IMR-90 (cell line): Measurements from ENCODE around the gene MCL1. TPM values are rescaled to one million over a fixed set of nuclear protein-coding genes. Genes with fewer than 3 reads are reported as not detected.

ENCODE experiments used
- ATAC-seq: fragments of 200-7000 bp; cut with Tn5 transposase; 2 replicates; pipeline ENCODE4 v1.9.1; 2020; ENCODE audit warnings: low read depth, mild to moderate bottlenecking, moderate library complexity
- BruUV-seq: library from RNA; stranded (reverse); fragments of 400-500 nt; replicated peaks from 2 replicates; lab custom pipeline; 2021; lab: Mats Ljungman, UMichigan
- CTCF ChIA-PET: fragments of 300-600 bp; formaldehyde crosslinking; extraction: SDS; loops from one replicate; lab custom pipeline; 2021; ENCODE audit warnings: antibody characterized with exemption; lab: Yijun Ruan, JAX
- POLR2A ChIA-PET: fragments of 300-600 bp; sonication (Branson Sonifier 250); formaldehyde crosslinking; loops from one replicate; lab custom pipeline; 2022; ENCODE audit warnings: antibody characterized with exemption; ENCODE audit not compliant: unreplicated experiment; lab: Charles Lee
- DNase-seq: peaks from one replicate; pipeline ENCODE4 v3.0.0; 2013
- H2AFZ ChIP-seq: replicated peaks from 2 replicates; pipeline ENCODE3; 2013; ENCODE audit warnings: low read length, mild to moderate bottlenecking; ENCODE audit not compliant: poor library complexity
- H2AK5ac ChIP-seq: 2 replicates; pipeline ENCODE4 v1.6.1; 2013; ENCODE audit warnings: low read depth, low read length, inconsistent platforms
- H2AK9ac ChIP-seq: replicated peaks from 2 replicates; pipeline ENCODE3; 2013; ENCODE audit warnings: mild to moderate bottlenecking, low read depth, low read length, moderate library complexity; ENCODE audit not compliant: poor library complexity
- H2BK120ac ChIP-seq: 2 replicates; pipeline ENCODE4 v1.6.1; 2013; ENCODE audit warnings: low read depth, low read length, inconsistent platforms
- H2BK15ac ChIP-seq: 3 replicates; pipeline ENCODE4 v1.6.1; 2013; ENCODE audit warnings: low read depth, low read length, inconsistent platforms
- H2BK20ac ChIP-seq: 2 replicates; pipeline ENCODE4 v1.6.1; 2013; ENCODE audit warnings: low read depth, mild to moderate bottlenecking, inconsistent platforms, low read length, moderate library complexity
- H2BK5ac ChIP-seq: 2 replicates; pipeline ENCODE4 v1.6.1; 2013; ENCODE audit warnings: mild to moderate bottlenecking, low read depth, low read length, inconsistent platforms; ENCODE audit not compliant: poor library complexity, severe bottlenecking
- H3K14ac ChIP-seq: replicated peaks from 2 replicates; pipeline ENCODE4 v1.6.1; 2013; ENCODE audit warnings: low read depth, low read length, inconsistent platforms
- H3K18ac ChIP-seq: 2 replicates; pipeline ENCODE4 v1.6.1; 2013; ENCODE audit warnings: low read depth, low read length, control low read depth
- H3K23ac ChIP-seq: 2 replicates; pipeline ENCODE4 v1.6.1; 2013; ENCODE audit warnings: low read depth, low read length, inconsistent platforms
- H3K27ac ChIP-seq: 2 replicates; pipeline ENCODE4 v1.5.1; 2013; ENCODE audit warnings: mild to moderate bottlenecking, control low read depth, low read length; ENCODE audit not compliant: insufficient read depth
- H3K27me3 ChIP-seq: 2 replicates; pipeline ENCODE4 v1.6.1; 2013; ENCODE audit warnings: low read length; ENCODE audit not compliant: control insufficient read depth, insufficient read depth
- H3K36me3 ChIP-seq: 2 replicates; pipeline ENCODE4 v1.6.1; 2013; ENCODE audit warnings: low read length, mixed read lengths; ENCODE audit not compliant: control insufficient read depth, insufficient read depth
- H3K4ac ChIP-seq: 2 replicates; pipeline ENCODE4 v1.6.1; 2013; ENCODE audit warnings: low read depth, low read length, inconsistent platforms
- H3K4me1 ChIP-seq: 2 replicates; pipeline ENCODE4 v1.6.1; 2013; ENCODE audit warnings: low read length, mixed read lengths; ENCODE audit not compliant: control insufficient read depth, insufficient read depth
- H3K4me2 ChIP-seq: 2 replicates; pipeline ENCODE4 v1.6.1; 2013; ENCODE audit warnings: low read depth, mild to moderate bottlenecking, control low read depth, low read length, moderate library complexity
- H3K4me3 ChIP-seq: 2 replicates; pipeline ENCODE4 v1.5.1; 2013; ENCODE audit warnings: low read depth, mild to moderate bottlenecking, control low read depth, low read length, moderate library complexity; ENCODE audit not compliant: insufficient read depth
- H3K56ac ChIP-seq: 2 replicates; pipeline ENCODE4 v1.6.1; 2013; ENCODE audit warnings: low read length, inconsistent platforms; ENCODE audit not compliant: insufficient read depth; ENCODE audit errors: extremely low read depth
- H3K79me1 ChIP-seq, 2 experiments: 2 replicates each; pipeline ENCODE4 v1.6.1; 2013; ENCODE audit warnings: low read length in 2 of 2, inconsistent platforms in 1 of 2, low read depth in 1 of 2
- H3K9ac ChIP-seq: 2 replicates; pipeline ENCODE4 v1.6.1; 2013; ENCODE audit warnings: low read depth, low read length, control low read depth
- H3K9me1 ChIP-seq: 2 replicates; pipeline ENCODE4 v1.6.1; 2013; ENCODE audit warnings: low read length, inconsistent platforms; ENCODE audit not compliant: insufficient read depth
- H3K9me3 ChIP-seq: 2 replicates; pipeline ENCODE4 v1.6.1; 2013; ENCODE audit warnings: low read length; ENCODE audit not compliant: control insufficient read depth, insufficient read depth
- H4K20me1 ChIP-seq: 2 replicates; pipeline ENCODE4 v1.6.1; 2013; ENCODE audit warnings: low read length, inconsistent platforms; ENCODE audit not compliant: insufficient read depth
- H4K5ac ChIP-seq: 2 replicates; pipeline ENCODE4 v1.6.1; 2013; ENCODE audit warnings: mild to moderate bottlenecking, low read depth, low read length, control low read depth
- H4K8ac ChIP-seq, 2 experiments: 2 replicates each; pipeline ENCODE4 v1.6.1; 2013; ENCODE audit warnings: low read depth in 2 of 2, low read length in 2 of 2, control low read depth in 1 of 2, inconsistent platforms in 1 of 2
- H4K91ac ChIP-seq: 2 replicates; pipeline ENCODE4 v1.6.1; 2013; ENCODE audit warnings: low read depth, low read length, inconsistent platforms; ENCODE audit not compliant: insufficient read depth
- BHLHE40 ChIP-seq: fragments of 150-350 bp; IDR thresholded peaks from 2 replicates; pipeline ENCODE4 v1.6.1; 2016; ENCODE audit warnings: mild to moderate bottlenecking, low read depth, low read length
- CEBPB ChIP-seq: IDR thresholded peaks from 2 replicates; pipeline ENCODE4 v1.6.1; 2012; ENCODE audit warnings: low read depth, low read length, improper control_type of control experiment
- CHD1 ChIP-seq: IDR thresholded peaks from 2 replicates; pipeline ENCODE4 v1.6.1; 2012; ENCODE audit warnings: low read depth, low read length, improper control_type of control experiment
- CTCF ChIP-seq: conservative IDR thresholded peaks from 2 replicates; pipeline ENCODE4 v1.5.1; 2012; ENCODE audit warnings: mild to moderate bottlenecking, low read depth, low read length, improper control_type of control experiment
- FOS ChIP-seq: fragments of 150-350 bp; IDR thresholded peaks from 2 replicates; pipeline ENCODE4 v1.6.1; 2016; ENCODE audit warnings: low read depth, low read length
- MAFK ChIP-seq: IDR thresholded peaks from 2 replicates; pipeline ENCODE4 v1.6.1; 2012; ENCODE audit warnings: low read depth, low read length, improper control_type of control experiment
- MAZ ChIP-seq: IDR thresholded peaks from 2 replicates; pipeline ENCODE4 v1.6.1; 2012; ENCODE audit warnings: low read depth, mild to moderate bottlenecking, low read length, improper control_type of control experiment, moderate library complexity, borderline replicate concordance
- MXI1 ChIP-seq: IDR thresholded peaks from 2 replicates; pipeline ENCODE4 v1.6.1; 2012; ENCODE audit warnings: low read depth, mild to moderate bottlenecking, low read length, moderate library complexity, borderline replicate concordance
- NFE2L2 ChIP-seq: fragments of 150-350 bp; IDR thresholded peaks from 2 replicates; pipeline ENCODE4 v1.6.1; 2016; ENCODE audit warnings: low read depth, mild to moderate bottlenecking, low read length
- POLR2A ChIP-seq: IDR thresholded peaks from 2 replicates; pipeline ENCODE4 v1.6.1; 2012; ENCODE audit warnings: mild to moderate bottlenecking, low read depth, low read length
- RAD21 ChIP-seq: IDR thresholded peaks from 2 replicates; pipeline ENCODE4 v1.6.1; 2012; ENCODE audit warnings: low read length, improper control_type of control experiment
- RCOR1 ChIP-seq: IDR thresholded peaks from 2 replicates; pipeline ENCODE4 v1.6.1; 2012; ENCODE audit warnings: mild to moderate bottlenecking, low read length, improper control_type of control experiment; ENCODE audit not compliant: insufficient replicate concordance
- RFX5 ChIP-seq: IDR thresholded peaks from 2 replicates; pipeline ENCODE4 v1.8.0; 2012; ENCODE audit warnings: low read depth, mild to moderate bottlenecking, low read length, moderate library complexity
- SMC3 ChIP-seq: fragments of 150-350 bp; IDR thresholded peaks from 2 replicates; pipeline ENCODE4 v1.6.1; 2016; ENCODE audit warnings: low read depth, mild to moderate bottlenecking, antibody characterized with exemption, low read length, moderate library complexity
- dilution Hi-C: fragments of 300-500 bp; cut with HindIII; formaldehyde crosslinking; loops from one replicate; pipeline ENCODE4 v1.14.3; 2018; ENCODE audit warnings: low sequenced_read_pairs; ENCODE audit not compliant: unreplicated experiment
- in situ Hi-C: fragments of 300-500 bp; cut with MboI; formaldehyde crosslinking; loops from 3 replicates; pipeline ENCODE4 v1.14.3; 2019; ENCODE audit warnings: low sequenced_read_pairs, inconsistent platforms, mixed read lengths
- intact Hi-C: fragments of 100-400 bp; cut with micrococcal nuclease; formaldehyde crosslinking; loops from 2 replicates; pipeline ENCODE4 v1.10.0; 2022
- polyA plus RNA-seq, 3 experiments: library from polyadenylated mRNA; depleted of rRNA; stranded (reverse); fragments of >200 nt; gene quantifications; 2 replicates each; pipeline ENCODE4 v1.2.3, GENCODE V29; 2012; ENCODE audit warnings: low replicate concordance in 1 of 3
- total RNA-seq: library from RNA; depleted of rRNA; stranded (reverse); fragments of >200 nt; gene quantifications from 2 replicates; pipeline ENCODE4 v1.2.3, GENCODE V29; 2012
- TF ChIP-seq, protein P1 (sequence below): fragments of 150-350 bp; IDR thresholded peaks from 2 replicates; pipeline ENCODE4 v1.6.1; 2016; ENCODE audit warnings: low read depth, mild to moderate bottlenecking, low read length, moderate library complexity, borderline replicate concordance
- TF ChIP-seq, protein P2 (sequence below): fragments of 150-350 bp; IDR thresholded peaks from 2 replicates; pipeline ENCODE4 v1.6.1; 2017; ENCODE audit warnings: mild to moderate bottlenecking, antibody characterized with exemption, low read length, low read depth

Gene MCL1
- total and polyA plus RNA-seq, 2 of the 4 experiments (the other 2 are of a cell fraction) = 79.5 to 142 TPM

GRCh38 chr1:150601540-150601939 is 22.1 kb upstream of the MCL1 start:
- Histone ChIP-seq H3K4me3 (no peak overlapping the region), H3K27ac (no peak overlapping the region), H3K9me1 (peaks cover 5% of the 10 kb centered on the region), H2BK120ac (no peak overlapping the region), H3K4me2 (no peak overlapping the region), H4K5ac (no peak overlapping the region), H3K9ac (no peak overlapping the region), H3K14ac (no peak overlapping the region), H3K18ac (no peak overlapping the region), H2AK9ac (no peak overlapping the region), H3K9me3 (no peaks in the 10 kb centered on the region), H3K79me1 (peaks cover 10 to 30% of the 10 kb centered on the region in 2 experiments), H2AK5ac (peak overlapping the region; percentile 49; the same call in 1 of the 2 replicates), H3K4ac (peak overlapping the region; percentile 0; the same call in 1 of the 2 replicates), H2AFZ (no peak overlapping the region), H4K20me1 (no peaks in the 10 kb centered on the region), H2BK5ac (no peak overlapping the region), H2BK20ac (no peak overlapping the region), H3K23ac (no peak overlapping the region), H3K4me1 (peaks cover 6% of the 10 kb centered on the region), H3K56ac (no peak overlapping the region), H2BK15ac (no peak overlapping the region), H4K91ac (no peak overlapping the region), H4K8ac (no peak overlapping the region), H3K36me3 (no peaks in the 10 kb centered on the region), H3K27me3 (no peaks in the 10 kb centered on the region)
- in situ Hi-C loops (no loop called here), dilution Hi-C loops (no loop called here), intact Hi-C loops (no loop called here)
- ChIA-PET POLR2A (no interaction called here), CTCF (interaction anchor here (0.7 kb wide), 2 partner anchors 471 to 649 kb away, joined by 3 to 8 read pairs; no protein-coding TSS in a partner anchor)
- BruUV-seq = no TSS peak
- TF ChIP-seq MXI1 (no peak), RAD21 (no peak), RCOR1 (no peak), SMC3 (no peak), FOS (no peak), CHD1 (no peak), CEBPB (no peak), CTCF (no peak), MAZ (no peak), RFX5 (no peak), BHLHE40 (no peak), NFE2L2 (no peak), MAFK (no peak), POLR2A (no peak)
- TF ChIP-seq, protein P1, sequence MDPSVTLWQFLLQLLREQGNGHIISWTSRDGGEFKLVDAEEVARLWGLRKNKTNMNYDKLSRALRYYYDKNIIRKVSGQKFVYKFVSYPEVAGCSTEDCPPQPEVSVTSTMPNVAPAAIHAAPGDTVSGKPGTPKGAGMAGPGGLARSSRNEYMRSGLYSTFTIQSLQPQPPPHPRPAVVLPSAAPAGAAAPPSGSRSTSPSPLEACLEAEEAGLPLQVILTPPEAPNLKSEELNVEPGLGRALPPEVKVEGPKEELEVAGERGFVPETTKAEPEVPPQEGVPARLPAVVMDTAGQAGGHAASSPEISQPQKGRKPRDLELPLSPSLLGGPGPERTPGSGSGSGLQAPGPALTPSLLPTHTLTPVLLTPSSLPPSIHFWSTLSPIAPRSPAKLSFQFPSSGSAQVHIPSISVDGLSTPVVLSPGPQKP = no peak
- TF ChIP-seq, protein P2, sequence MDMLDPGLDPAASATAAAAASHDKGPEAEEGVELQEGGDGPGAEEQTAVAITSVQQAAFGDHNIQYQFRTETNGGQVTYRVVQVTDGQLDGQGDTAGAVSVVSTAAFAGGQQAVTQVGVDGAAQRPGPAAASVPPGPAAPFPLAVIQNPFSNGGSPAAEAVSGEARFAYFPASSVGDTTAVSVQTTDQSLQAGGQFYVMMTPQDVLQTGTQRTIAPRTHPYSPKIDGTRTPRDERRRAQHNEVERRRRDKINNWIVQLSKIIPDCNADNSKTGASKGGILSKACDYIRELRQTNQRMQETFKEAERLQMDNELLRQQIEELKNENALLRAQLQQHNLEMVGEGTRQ = no peak
- ATAC-seq = no peak
- DNase-seq = no peak
